Endothelial cell of umbilical vein (primary cell): Measurements from ENCODE around the gene CXXC5.

Experiments used
- CTCF ChIP-seq, 2 donors: IDR thresholded peaks; 1 replicate in 1 of 2; 2 replicates in 1 of 2; pipeline ENCODE4 v1.5.1; 2011; ENCODE audit warnings: low read length in 2 of 2, mild to moderate bottlenecking in 2 of 2, moderate library complexity in 2 of 2, control low read depth in 1 of 2, inconsistent platforms in 1 of 2, low read depth in 1 of 2; ENCODE audit not compliant: insufficient read depth in 1 of 2; ENCODE audit errors: extremely low read depth in 1 of 2
- EZH2 ChIP-seq: IDR thresholded peaks from 2 replicates; pipeline ENCODE4 v1.6.1; 2012; ENCODE audit warnings: borderline replicate concordance, low read depth, mild to moderate bottlenecking, moderate library complexity, low read length, inconsistent platforms; ENCODE audit not compliant: severe bottlenecking
- JUN ChIP-seq: IDR thresholded peaks from 2 replicates; pipeline ENCODE4 v1.6.1; 2011; ENCODE audit warnings: borderline replicate concordance, low read depth; ENCODE audit not compliant: insufficient read length, insufficient read depth
- MAX ChIP-seq: IDR thresholded peaks from 2 replicates; pipeline ENCODE4 v1.6.1; 2011; ENCODE audit not compliant: insufficient read depth, insufficient read length
- POLR2A ChIP-seq: IDR thresholded peaks from 2 replicates; pipeline ENCODE4 v1.6.1; 2012; ENCODE audit warnings: low read depth, mild to moderate bottlenecking, control low read depth, low read length

- TF ChIP-seq POLR2A: no peak
- no peak for TF ChIP-seq CTCF (IDR thresholded peaks at IDR 0.05; ENCODE audit: extremely low read depth in 1 of 2, insufficient read depth in 1 of 2, low read depth in 1 of 2, low read length in 2 of 2)
- no peak for TF ChIP-seq JUN
- TF ChIP-seq EZH2: no peak
- no peak for TF ChIP-seq MAX
Observed at GRCh38 chr5:139682016-139682975, 34.1 kb downstream of the CXXC5 start.
